GM19452 (cell line): ENCODE data around the gene INSIG1.

Experiments used
- ATAC-seq: cut with Tn5 transposase; IDR thresholded peaks from one replicate; pipeline ENCODE4 v1.9.1; 2021; ENCODE audit not compliant: unreplicated experiment

The INSIG1 gene

GRCh38 chr7:155324012-155324917 lies 26.6 kb downstream of the INSIG1 start:
- ATAC-seq: no peak

- ATAC-seq: no peak
These were observed 27.2 kb downstream of the INSIG1 start for GRCh38 chr7:155324918-155325235.

- ATAC-seq: no peak
These were observed 28.7 kb downstream of the INSIG1 start for GRCh38 chr7:155326385-155326784.

GRCh38 chr7:155327590-155328320 lies 30.1 kb downstream of the INSIG1 start:
- no peak for ATAC-seq

- no peak for ATAC-seq
These were observed 31.5 kb downstream of the INSIG1 start for GRCh38 chr7:155329225-155329624.

- ATAC-seq: no peak
These were observed 33.7 kb downstream of the INSIG1 start for GRCh38 chr7:155331396-155331795.

GRCh38 chr7:155333346-155334234 lies 35.9 kb downstream of the INSIG1 start:
- ATAC-seq: no peak

- no peak for ATAC-seq
These were observed 39.3 kb downstream of the INSIG1 start for GRCh38 chr7:155336812-155337602.

- no peak for ATAC-seq
These were observed 40.4 kb downstream of the INSIG1 start for GRCh38 chr7:155337946-155338631.

GRCh38 chr7:155338632-155339320 lies 41.1 kb downstream of the INSIG1 start:
- ATAC-seq: no peak

- no peak for ATAC-seq
These were observed 41.8 kb downstream of the INSIG1 start for GRCh38 chr7:155339474-155339873.

GRCh38 chr7:155340071-155340531 lies 42.4 kb downstream of the INSIG1 start:
- ATAC-seq: no peak

GRCh38 chr7:155340721-155341120 lies 43.0 kb downstream of the INSIG1 start:
- no peak for ATAC-seq

GRCh38 chr7:155341463-155341983 lies 43.8 kb downstream of the INSIG1 start:
- ATAC-seq: no peak

- ATAC-seq: no peak
These were observed 44.6 kb downstream of the INSIG1 start for GRCh38 chr7:155342313-155342712.

GRCh38 chr7:155343150-155343549 lies 45.5 kb downstream of the INSIG1 start:
- no peak for ATAC-seq

- ATAC-seq: no peak
These were observed 46.0 kb downstream of the INSIG1 start for GRCh38 chr7:155343661-155344121.

GRCh38 chr7:155344270-155344617 lies 46.6 kb downstream of the INSIG1 start:
- ATAC-seq: peak; percentile 14
